ENCODE data around the gene CBL. TPM values are rescaled to one million over a fixed set of nuclear protein-coding genes. Genes with fewer than 3 reads are reported as not detected.

CBL gene
- total and polyA plus RNA-seq, 10 of the 15 experiments (the other 5 are each of a cell fraction or from before 2014, with no cell fraction given) = 3.9 to 27.1 (median 9.5) TPM

- TF ChIP-seq IRF4 (IDR thresholded peaks at IDR 0.05; ENCODE audit: low read depth, low read length) = no peak
- no peak for TF ChIP-seq HDAC6 (IDR thresholded peaks at IDR 0.05; ENCODE audit: unreplicated experiment)
- peak; percentile 74 for TF ChIP-seq BACH1 (IDR thresholded peaks at IDR 0.05; ENCODE audit: borderline replicate concordance)
- TF ChIP-seq, protein P1, sequence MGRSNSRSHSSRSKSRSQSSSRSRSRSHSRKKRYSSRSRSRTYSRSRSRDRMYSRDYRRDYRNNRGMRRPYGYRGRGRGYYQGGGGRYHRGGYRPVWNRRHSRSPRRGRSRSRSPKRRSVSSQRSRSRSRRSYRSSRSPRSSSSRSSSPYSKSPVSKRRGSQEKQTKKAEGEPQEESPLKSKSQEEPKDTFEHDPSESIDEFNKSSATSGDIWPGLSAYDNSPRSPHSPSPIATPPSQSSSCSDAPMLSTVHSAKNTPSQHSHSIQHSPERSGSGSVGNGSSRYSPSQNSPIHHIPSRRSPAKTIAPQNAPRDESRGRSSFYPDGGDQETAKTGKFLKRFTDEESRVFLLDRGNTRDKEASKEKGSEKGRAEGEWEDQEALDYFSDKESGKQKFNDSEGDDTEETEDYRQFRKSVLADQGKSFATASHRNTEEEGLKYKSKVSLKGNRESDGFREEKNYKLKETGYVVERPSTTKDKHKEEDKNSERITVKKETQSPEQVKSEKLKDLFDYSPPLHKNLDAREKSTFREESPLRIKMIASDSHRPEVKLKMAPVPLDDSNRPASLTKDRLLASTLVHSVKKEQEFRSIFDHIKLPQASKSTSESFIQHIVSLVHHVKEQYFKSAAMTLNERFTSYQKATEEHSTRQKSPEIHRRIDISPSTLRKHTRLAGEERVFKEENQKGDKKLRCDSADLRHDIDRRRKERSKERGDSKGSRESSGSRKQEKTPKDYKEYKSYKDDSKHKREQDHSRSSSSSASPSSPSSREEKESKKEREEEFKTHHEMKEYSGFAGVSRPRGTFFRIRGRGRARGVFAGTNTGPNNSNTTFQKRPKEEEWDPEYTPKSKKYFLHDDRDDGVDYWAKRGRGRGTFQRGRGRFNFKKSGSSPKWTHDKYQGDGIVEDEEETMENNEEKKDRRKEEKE (IDR thresholded peaks at IDR 0.05) = no peak
- no peak for TF ChIP-seq STAT3 (IDR thresholded peaks at IDR 0.05; ENCODE audit: low read depth, low read length)
- TF ChIP-seq, protein P2, sequence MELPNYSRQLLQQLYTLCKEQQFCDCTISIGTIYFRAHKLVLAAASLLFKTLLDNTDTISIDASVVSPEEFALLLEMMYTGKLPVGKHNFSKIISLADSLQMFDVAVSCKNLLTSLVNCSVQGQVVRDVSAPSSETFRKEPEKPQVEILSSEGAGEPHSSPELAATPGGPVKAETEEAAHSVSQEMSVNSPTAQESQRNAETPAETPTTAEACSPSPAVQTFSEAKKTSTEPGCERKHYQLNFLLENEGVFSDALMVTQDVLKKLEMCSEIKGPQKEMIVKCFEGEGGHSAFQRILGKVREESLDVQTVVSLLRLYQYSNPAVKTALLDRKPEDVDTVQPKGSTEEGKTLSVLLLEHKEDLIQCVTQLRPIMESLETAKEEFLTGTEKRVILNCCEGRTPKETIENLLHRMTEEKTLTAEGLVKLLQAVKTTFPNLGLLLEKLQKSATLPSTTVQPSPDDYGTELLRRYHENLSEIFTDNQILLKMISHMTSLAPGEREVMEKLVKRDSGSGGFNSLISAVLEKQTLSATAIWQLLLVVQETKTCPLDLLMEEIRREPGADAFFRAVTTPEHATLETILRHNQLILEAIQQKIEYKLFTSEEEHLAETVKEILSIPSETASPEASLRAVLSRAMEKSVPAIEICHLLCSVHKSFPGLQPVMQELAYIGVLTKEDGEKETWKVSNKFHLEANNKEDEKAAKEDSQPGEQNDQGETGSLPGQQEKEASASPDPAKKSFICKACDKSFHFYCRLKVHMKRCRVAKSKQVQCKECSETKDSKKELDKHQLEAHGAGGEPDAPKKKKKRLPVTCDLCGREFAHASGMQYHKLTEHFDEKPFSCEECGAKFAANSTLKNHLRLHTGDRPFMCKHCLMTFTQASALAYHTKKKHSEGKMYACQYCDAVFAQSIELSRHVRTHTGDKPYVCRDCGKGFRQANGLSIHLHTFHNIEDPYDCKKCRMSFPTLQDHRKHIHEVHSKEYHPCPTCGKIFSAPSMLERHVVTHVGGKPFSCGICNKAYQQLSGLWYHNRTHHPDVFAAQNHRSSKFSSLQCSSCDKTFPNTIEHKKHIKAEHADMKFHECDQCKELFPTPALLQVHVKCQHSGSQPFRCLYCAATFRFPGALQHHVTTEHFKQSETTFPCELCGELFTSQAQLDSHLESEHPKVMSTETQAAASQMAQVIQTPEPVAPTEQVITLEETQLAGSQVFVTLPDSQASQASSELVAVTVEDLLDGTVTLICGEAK (IDR thresholded peaks at IDR 0.05; ENCODE audit: borderline replicate concordance) = no peak; the same call in 1 of the 2 replicates
- no peak for TF ChIP-seq IRF5 (IDR thresholded peaks at IDR 0.05; ENCODE audit: borderline replicate concordance)
- TF ChIP-seq, protein P3, sequence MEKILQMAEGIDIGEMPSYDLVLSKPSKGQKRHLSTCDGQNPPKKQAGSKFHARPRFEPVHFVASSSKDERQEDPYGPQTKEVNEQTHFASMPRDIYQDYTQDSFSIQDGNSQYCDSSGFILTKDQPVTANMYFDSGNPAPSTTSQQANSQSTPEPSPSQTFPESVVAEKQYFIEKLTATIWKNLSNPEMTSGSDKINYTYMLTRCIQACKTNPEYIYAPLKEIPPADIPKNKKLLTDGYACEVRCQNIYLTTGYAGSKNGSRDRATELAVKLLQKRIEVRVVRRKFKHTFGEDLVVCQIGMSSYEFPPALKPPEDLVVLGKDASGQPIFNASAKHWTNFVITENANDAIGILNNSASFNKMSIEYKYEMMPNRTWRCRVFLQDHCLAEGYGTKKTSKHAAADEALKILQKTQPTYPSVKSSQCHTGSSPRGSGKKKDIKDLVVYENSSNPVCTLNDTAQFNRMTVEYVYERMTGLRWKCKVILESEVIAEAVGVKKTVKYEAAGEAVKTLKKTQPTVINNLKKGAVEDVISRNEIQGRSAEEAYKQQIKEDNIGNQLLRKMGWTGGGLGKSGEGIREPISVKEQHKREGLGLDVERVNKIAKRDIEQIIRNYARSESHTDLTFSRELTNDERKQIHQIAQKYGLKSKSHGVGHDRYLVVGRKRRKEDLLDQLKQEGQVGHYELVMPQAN (conservative IDR thresholded peaks at IDR 0.05) = peak; percentile 80; the same call in 1 of the 2 replicates
- TF ChIP-seq ELK1 (IDR thresholded peaks at IDR 0.05; ENCODE audit: low read depth, low read length) = no peak; the same call in 1 of the 2 replicates
- TF ChIP-seq NR2F1 (conservative IDR thresholded peaks at IDR 0.05) = peak; percentile 34
- peak; percentile 55; the same call in 1 of the 2 replicates for TF ChIP-seq RB1 (IDR thresholded peaks at IDR 0.05; ENCODE audit: borderline replicate concordance)
- TF ChIP-seq, protein P4, sequence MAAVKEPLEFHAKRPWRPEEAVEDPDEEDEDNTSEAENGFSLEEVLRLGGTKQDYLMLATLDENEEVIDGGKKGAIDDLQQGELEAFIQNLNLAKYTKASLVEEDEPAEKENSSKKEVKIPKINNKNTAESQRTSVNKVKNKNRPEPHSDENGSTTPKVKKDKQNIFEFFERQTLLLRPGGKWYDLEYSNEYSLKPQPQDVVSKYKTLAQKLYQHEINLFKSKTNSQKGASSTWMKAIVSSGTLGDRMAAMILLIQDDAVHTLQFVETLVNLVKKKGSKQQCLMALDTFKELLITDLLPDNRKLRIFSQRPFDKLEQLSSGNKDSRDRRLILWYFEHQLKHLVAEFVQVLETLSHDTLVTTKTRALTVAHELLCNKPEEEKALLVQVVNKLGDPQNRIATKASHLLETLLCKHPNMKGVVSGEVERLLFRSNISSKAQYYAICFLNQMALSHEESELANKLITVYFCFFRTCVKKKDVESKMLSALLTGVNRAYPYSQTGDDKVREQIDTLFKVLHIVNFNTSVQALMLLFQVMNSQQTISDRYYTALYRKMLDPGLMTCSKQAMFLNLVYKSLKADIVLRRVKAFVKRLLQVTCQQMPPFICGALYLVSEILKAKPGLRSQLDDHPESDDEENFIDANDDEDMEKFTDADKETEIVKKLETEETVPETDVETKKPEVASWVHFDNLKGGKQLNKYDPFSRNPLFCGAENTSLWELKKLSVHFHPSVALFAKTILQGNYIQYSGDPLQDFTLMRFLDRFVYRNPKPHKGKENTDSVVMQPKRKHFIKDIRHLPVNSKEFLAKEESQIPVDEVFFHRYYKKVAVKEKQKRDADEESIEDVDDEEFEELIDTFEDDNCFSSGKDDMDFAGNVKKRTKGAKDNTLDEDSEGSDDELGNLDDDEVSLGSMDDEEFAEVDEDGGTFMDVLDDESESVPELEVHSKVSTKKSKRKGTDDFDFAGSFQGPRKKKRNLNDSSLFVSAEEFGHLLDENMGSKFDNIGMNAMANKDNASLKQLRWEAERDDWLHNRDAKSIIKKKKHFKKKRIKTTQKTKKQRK (IDR thresholded peaks at IDR 0.05; ENCODE audit: low read depth, low read length) = no peak
These were observed at the start of gene CBL (continued) for GRCh38 chr11:119205574-119206510.

All from GM12878 (cell line).